ENCODE data around the gene APOL3.

DNA sequence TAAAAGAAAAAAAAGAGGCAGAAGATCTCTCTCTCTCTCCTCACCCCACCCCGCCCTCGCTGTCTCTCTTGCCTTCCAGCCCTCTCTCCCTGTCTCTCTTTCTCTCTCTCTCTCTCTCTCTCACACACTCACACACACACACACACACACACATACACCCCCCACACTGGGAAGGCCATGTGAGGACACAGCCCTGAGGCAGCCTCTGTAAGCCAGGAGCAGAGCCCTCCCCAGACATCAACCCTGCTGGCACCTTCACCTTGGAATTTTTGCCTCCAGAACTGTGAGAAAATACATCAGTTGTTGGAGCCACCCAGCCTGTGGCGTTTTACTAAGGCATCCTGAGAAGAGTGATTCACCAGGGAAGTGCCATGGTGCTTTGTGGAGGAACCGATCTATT, 14.7 kb downstream of the APOL3 start:
- TF ChIP-seq POLR2AphosphoS5 (IDR thresholded peaks at IDR 0.05; ENCODE audit: low read depth, low read length) (no peak), TAF1 (IDR thresholded peaks at IDR 0.05; ENCODE audit: borderline replicate concordance, low read depth, low read length) (no peak), POLR2A (IDR thresholded peaks at IDR 0.05; ENCODE audit: low read depth, low read length) (no peak)
